Activated CD8-positive, alpha-beta memory T cell treated with anti-CD3 and anti-CD28 coated beads, Interleukin-2, amount 50 U/mL, for 48 hours (primary cell): Measurements from ENCODE around the gene NF1.
"Not testable (repeated sequence)": the region's sequence is repeated elsewhere in the genome, so short reads cannot be mapped to it uniquely, and the experiment has no call there.

Source experiments
- DNase-seq: peaks from one replicate; pipeline ENCODE4 v3.0.0-alpha.2; 2020

The NF1 gene

GRCh38 chr17:31269036-31269577 is 174.3 kb downstream of the NF1 start:
- DNase-seq = no peak

GRCh38 chr17:31269578-31269983 is 174.8 kb downstream of the NF1 start:
- no peak for DNase-seq

- no peak for DNase-seq
Observed at GRCh38 chr17:31272236-31272635, 177.5 kb downstream of the NF1 start.

GRCh38 chr17:31272803-31273202 is 178.0 kb downstream of the NF1 start:
- no peak for DNase-seq

GRCh38 chr17:31273516-31273915 is 178.7 kb downstream of the NF1 start:
- DNase-seq = no peak

- DNase-seq = no peak
Observed at GRCh38 chr17:31274252-31274651, 179.5 kb downstream of the NF1 start.

GRCh38 chr17:31275116-31275515 is 180.3 kb downstream of the NF1 start:
- DNase-seq = no peak

GRCh38 chr17:31279401-31279800 is 184.6 kb downstream of the NF1 start:
- no peak for DNase-seq

GRCh38 chr17:31281061-31281460 is 186.3 kb downstream of the NF1 start:
- no peak for DNase-seq

GRCh38 chr17:31283841-31284240 is 189.1 kb downstream of the NF1 start:
- DNase-seq = no peak

GRCh38 chr17:31286587-31286986 is 191.8 kb downstream of the NF1 start:
- no peak for DNase-seq

GRCh38 chr17:31287932-31288331 is 193.2 kb downstream of the NF1 start:
- DNase-seq = not testable (repeated sequence)

- no peak for DNase-seq
Observed at GRCh38 chr17:31289790-31290189, 195.0 kb downstream of the NF1 start.

- DNase-seq = no peak
Observed at GRCh38 chr17:31291820-31292219, 197.0 kb downstream of the NF1 start.

- no peak for DNase-seq
Observed at GRCh38 chr17:31293581-31293980, 198.8 kb downstream of the NF1 start.

- DNase-seq = no peak
Observed at GRCh38 chr17:31294231-31294630, 199.5 kb downstream of the NF1 start.

GRCh38 chr17:31294820-31295488 is 200.2 kb downstream of the NF1 start:
- DNase-seq = no peak

- no peak for DNase-seq
Observed at GRCh38 chr17:31295489-31295871, 200.7 kb downstream of the NF1 start.

GRCh38 chr17:31296142-31296541 is 201.4 kb downstream of the NF1 start:
- DNase-seq = no peak

- DNase-seq = no peak
Observed at GRCh38 chr17:31297090-31297489, 202.3 kb downstream of the NF1 start, which contains the start of gene OMG. Gene OMG (minus strand): TSS chr17:31297239. CDS start chr17:31296331, 908 bp downstream.

- DNase-seq = no peak
Observed at GRCh38 chr17:31299624-31300023, 204.8 kb downstream of the NF1 start.

- DNase-seq = no peak
Observed at GRCh38 chr17:31307640-31308039, 212.9 kb downstream of the NF1 start.

GRCh38 chr17:31308372-31309334 is 213.9 kb downstream of the NF1 start:
- DNase-seq = no peak

- no peak for DNase-seq
Observed at GRCh38 chr17:31309556-31309955, 214.8 kb downstream of the NF1 start.
